PC-3 (cell line): Measurements from ENCODE around the gene TMIE. TPM values are rescaled to one million over a fixed set of nuclear protein-coding genes. Genes with fewer than 3 reads are reported as not detected.

Experiments used
- ATAC-seq: fragments of 200-7000 bp; cut with Tn5 transposase; 2 replicates; pipeline ENCODE4 v1.9.1; 2020; ENCODE audit warnings: mild to moderate bottlenecking, moderate library complexity
- BruUV-seq: library from RNA; stranded (reverse); fragments of 400-500 nt; replicated peaks from 2 replicates; lab custom pipeline; 2021; lab: Mats Ljungman, UMichigan
- CTCF ChIA-PET: fragments of 300-600 bp; sonication (Branson Sonifier 250); formaldehyde crosslinking; loops from one replicate; lab custom pipeline; 2022; ENCODE audit warnings: antibody characterized with exemption; lab: Charles Lee
- POLR2A ChIA-PET: fragments of 300-600 bp; sonication (Branson Sonifier 250); formaldehyde crosslinking; loops from one replicate; lab custom pipeline; 2022; ENCODE audit warnings: antibody characterized with exemption; ENCODE audit not compliant: unreplicated experiment; lab: Charles Lee
- DNase-seq: peaks from one replicate; pipeline ENCODE4 v3.0.0-alpha.2; 2015
- H2AFZ ChIP-seq: fragments of 300-600 bp; sonication (generic); 2 replicates; pipeline ENCODE4 v1.6.0; 2016; ENCODE audit warnings: antibody characterized with exemption, low read length
- H3F3A ChIP-seq: fragments of 300-600 bp; sonication (generic); one replicate; pipeline ENCODE4 v1.6.0; 2017; ENCODE audit warnings: antibody characterized with exemption, low read length, control low read depth, mild to moderate bottlenecking; ENCODE audit not compliant: unreplicated experiment
- H3K27ac ChIP-seq: fragments of 300-600 bp; sonication (generic); 2 replicates; pipeline ENCODE4 v1.5.1; 2016; ENCODE audit warnings: mild to moderate bottlenecking, low read length
- H3K27me3 ChIP-seq: fragments of 300-600 bp; sonication (generic); 2 replicates; pipeline ENCODE4 v1.6.1; 2016; ENCODE audit warnings: low read length, mixed read lengths
- H3K36me3 ChIP-seq: fragments of 300-600 bp; sonication (generic); 2 replicates; pipeline ENCODE4 v1.6.1; 2016; ENCODE audit warnings: low read depth, mixed run types, low read length, mixed read lengths
- H3K4me1 ChIP-seq: fragments of 300-600 bp; sonication (generic); 2 replicates; pipeline ENCODE4 v1.5.1; 2016; ENCODE audit warnings: low read length; ENCODE audit not compliant: insufficient read depth
- H3K4me2 ChIP-seq: fragments of 300-600 bp; sonication (generic); 2 replicates; pipeline ENCODE4 v1.6.0; 2016; ENCODE audit warnings: low read length
- H3K4me3 ChIP-seq: fragments of 300-600 bp; sonication (generic); 2 replicates; pipeline ENCODE4 v1.5.1; 2016; ENCODE audit warnings: mild to moderate bottlenecking, low read length, mixed read lengths
- H3K79me2 ChIP-seq: fragments of 300-600 bp; sonication (generic); 2 replicates; pipeline ENCODE4 v1.6.1; 2017; ENCODE audit warnings: low read length, mixed read lengths
- H3K9ac ChIP-seq: fragments of 300-600 bp; sonication (generic); 2 replicates; pipeline ENCODE4 v1.6.0; 2016; ENCODE audit warnings: mild to moderate bottlenecking, low read length
- H3K9me2 ChIP-seq: fragments of 300-600 bp; sonication (generic); replicated peaks from 2 replicates; pipeline ENCODE4 v1.6.1; 2016; ENCODE audit warnings: mixed run types, low read length, mixed read lengths
- H3K9me3 ChIP-seq: fragments of 300-600 bp; sonication (generic); 2 replicates; pipeline ENCODE4 v1.6.1; 2016; ENCODE audit warnings: low read length, mixed read lengths
- H4K20me1 ChIP-seq: fragments of 300-600 bp; sonication (generic); 2 replicates; pipeline ENCODE4 v1.6.1; 2016; ENCODE audit warnings: low read length, mixed read lengths
- EZH2 ChIP-seq: fragments of 300-600 bp; sonication (generic); IDR thresholded peaks from one replicate; pipeline ENCODE4 v1.6.1; 2017; ENCODE audit warnings: antibody characterized with exemption, mild to moderate bottlenecking, low read length; ENCODE audit not compliant: unreplicated experiment
- EZH2phosphoT487 ChIP-seq: fragments of 300-600 bp; sonication (generic); IDR thresholded peaks from 2 replicates; pipeline ENCODE4 v1.6.1; 2018; ENCODE audit warnings: mild to moderate bottlenecking, antibody characterized with exemption, low read length, borderline replicate concordance
- intact Hi-C: fragments of 100-400 bp; cut with micrococcal nuclease; formaldehyde crosslinking; loops from 2 replicates; pipeline ENCODE4 v1.9.0; 2023
- total RNA-seq: library from RNA; depleted of rRNA; stranded (reverse); fragments of >200 nt; gene quantifications from 2 replicates; pipeline ENCODE4 v1.2.3, GENCODE V29; 2014
- TF ChIP-seq, protein P1 (sequence below): fragments of 300-600 bp; sonication (generic); conservative IDR thresholded peaks from 2 replicates; pipeline ENCODE4 v1.5.1; 2017; ENCODE audit warnings: antibody characterized with exemption, low read depth, mild to moderate bottlenecking, low read length

Gene TMIE
- total RNA-seq, 1 experiment from 2014 or later = 0.66 TPM

- DNase-seq (no peak), ATAC-seq (no peak)
- CTCF ChIA-PET = no interaction called here
- TF ChIP-seq, protein P1, sequence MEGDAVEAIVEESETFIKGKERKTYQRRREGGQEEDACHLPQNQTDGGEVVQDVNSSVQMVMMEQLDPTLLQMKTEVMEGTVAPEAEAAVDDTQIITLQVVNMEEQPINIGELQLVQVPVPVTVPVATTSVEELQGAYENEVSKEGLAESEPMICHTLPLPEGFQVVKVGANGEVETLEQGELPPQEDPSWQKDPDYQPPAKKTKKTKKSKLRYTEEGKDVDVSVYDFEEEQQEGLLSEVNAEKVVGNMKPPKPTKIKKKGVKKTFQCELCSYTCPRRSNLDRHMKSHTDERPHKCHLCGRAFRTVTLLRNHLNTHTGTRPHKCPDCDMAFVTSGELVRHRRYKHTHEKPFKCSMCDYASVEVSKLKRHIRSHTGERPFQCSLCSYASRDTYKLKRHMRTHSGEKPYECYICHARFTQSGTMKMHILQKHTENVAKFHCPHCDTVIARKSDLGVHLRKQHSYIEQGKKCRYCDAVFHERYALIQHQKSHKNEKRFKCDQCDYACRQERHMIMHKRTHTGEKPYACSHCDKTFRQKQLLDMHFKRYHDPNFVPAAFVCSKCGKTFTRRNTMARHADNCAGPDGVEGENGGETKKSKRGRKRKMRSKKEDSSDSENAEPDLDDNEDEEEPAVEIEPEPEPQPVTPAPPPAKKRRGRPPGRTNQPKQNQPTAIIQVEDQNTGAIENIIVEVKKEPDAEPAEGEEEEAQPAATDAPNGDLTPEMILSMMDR = no peak
- TF ChIP-seq EZH2phosphoT487 = no peak
- no peak for TF ChIP-seq EZH2
- no TSS peak for BruUV-seq
- Histone ChIP-seq H3K9me2 (no peaks in the 10 kb centered on the region), H3K4me2 (no peak overlapping the region), H3K9ac (no peak overlapping the region), H3K79me2 (no peaks in the 10 kb centered on the region), H3K27me3 (peaks cover 4% of the 10 kb centered on the region; the same call in 1 of the 2 replicates), H3K36me3 (no peaks in the 10 kb centered on the region), H2AFZ (no peak overlapping the region), H3K27ac (no peak overlapping the region), H4K20me1 (no peaks in the 10 kb centered on the region), H3K9me3 (no peaks in the 10 kb centered on the region), H3K4me3 (no peak overlapping the region), H3K4me1 (no peaks in the 10 kb centered on the region), H3F3A (no peaks in the 10 kb centered on the region)
- POLR2A ChIA-PET = no interaction called here
- intact Hi-C loops = no loop called here
These were observed 54.5 kb downstream of the TMIE start for GRCh38 chr3:46755646-46756045.

DNA sequence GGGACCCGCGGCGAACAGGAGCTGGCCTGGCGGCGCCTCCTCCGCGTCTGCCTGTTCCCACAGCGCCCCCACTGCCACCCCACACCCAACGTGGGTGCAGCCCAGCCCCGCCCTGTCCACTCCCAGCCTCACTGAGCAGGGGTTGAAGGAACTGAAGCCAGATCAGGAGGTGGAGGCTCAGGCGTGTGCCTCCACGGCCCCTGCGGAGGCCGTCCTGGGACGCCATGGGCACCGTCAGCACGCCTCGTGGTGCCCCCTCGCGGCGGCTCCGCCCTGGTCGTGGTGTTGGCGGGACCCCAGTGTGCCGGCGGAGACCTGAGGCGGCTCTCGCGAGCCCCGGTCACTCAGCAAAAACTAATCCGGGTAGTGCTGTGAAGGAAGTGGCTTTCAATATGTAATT is 55.5 kb downstream of the TMIE start:
- no peak overlapping the region for H3K27ac ChIP-seq
- no peak overlapping the region for H3K4me3 ChIP-seq
- intact Hi-C loops = no loop called here
- H2AFZ ChIP-seq = no peak overlapping the region
- POLR2A ChIA-PET = no interaction called here
- no peaks in the 10 kb centered on the region for H3K4me1 ChIP-seq
- H3K9me2 ChIP-seq = no peaks in the 10 kb centered on the region
- H3K4me2 ChIP-seq = no peak overlapping the region
- H3K36me3 ChIP-seq = no peaks in the 10 kb centered on the region
- TF ChIP-seq EZH2 (no peak), EZH2phosphoT487 (no peak)
- TF ChIP-seq, protein P1 = 0 out of 2 replicates have a peak, but pooled peaks have one; percentile 13
- H3F3A ChIP-seq = no peaks in the 10 kb centered on the region
- DNase-seq (no peak), ATAC-seq (no peak)
- no TSS peak for BruUV-seq
- no peaks in the 10 kb centered on the region for H3K79me2 ChIP-seq
- H4K20me1 ChIP-seq = no peaks in the 10 kb centered on the region
- no peak overlapping the region for H3K9ac ChIP-seq
- H3K9me3 ChIP-seq = no peaks in the 10 kb centered on the region
- CTCF ChIA-PET = no interaction called here
- H3K27me3 ChIP-seq = peaks cover 4% of the 10 kb centered on the region; the same call in 1 of the 2 replicates

- peaks cover 4% of the 10 kb centered on the region; the same call in 1 of the 2 replicates for H3K27me3 ChIP-seq
- no peak overlapping the region for H3K4me2 ChIP-seq
- no peaks in the 10 kb centered on the region for H3K4me1 ChIP-seq
- BruUV-seq = no TSS peak
- POLR2A ChIA-PET = no interaction called here
- H3K4me3 ChIP-seq = no peak overlapping the region
- no peaks in the 10 kb centered on the region for H4K20me1 ChIP-seq
- no peak for ATAC-seq
- no peak overlapping the region for H3K27ac ChIP-seq
- CTCF ChIA-PET = no interaction called here
- no peaks in the 10 kb centered on the region for H3F3A ChIP-seq
- DNase-seq = no peak
- TF ChIP-seq, protein P1 = no peak
- TF ChIP-seq EZH2 (no peak), EZH2phosphoT487 (no peak)
- H3K79me2 ChIP-seq = no peaks in the 10 kb centered on the region
- intact Hi-C loops = no loop called here
- H3K9me2 ChIP-seq = no peaks in the 10 kb centered on the region
- no peak overlapping the region for H2AFZ ChIP-seq
- 0 out of 2 replicates have a peak, but pooled peaks cover 4% of the 10 kb centered on the region for H3K9me3 ChIP-seq
- no peaks in the 10 kb centered on the region for H3K36me3 ChIP-seq
- no peak overlapping the region for H3K9ac ChIP-seq
These were observed 58.3 kb downstream of the TMIE start for GRCh38 chr3:46759239-46760167.
